GM12873 (cell line): Measurements from ENCODE around the gene IGF2.

Source experiments
- CTCF ChIP-seq: IDR thresholded peaks from 2 replicates; pipeline ENCODE4 v1.5.1; 2012; ENCODE audit warnings: low read depth, mild to moderate bottlenecking, moderate library complexity, low read length, control low read depth; ENCODE audit not compliant: insufficient read depth; ENCODE audit errors: missing control alignments

The IGF2 gene

GRCh38 chr11:2148595-2148994, 9.4 kb upstream of the IGF2 start:
- TF ChIP-seq CTCF, result no peak

- TF ChIP-seq CTCF, result no peak
Observed at GRCh38 chr11:2147391-2147790, 8.2 kb upstream of the IGF2 start.

GRCh38 chr11:2146051-2146450, 6.9 kb upstream of the IGF2 start:
- TF ChIP-seq CTCF, result no peak

GRCh38 chr11:2144544-2145248, 5.5 kb upstream of the IGF2 start:
- no peak for TF ChIP-seq CTCF

- TF ChIP-seq CTCF, result no peak
Observed at GRCh38 chr11:2143799-2144543, 4.8 kb upstream of the IGF2 start.

GRCh38 chr11:2143477-2143798, 4.2 kb upstream of the IGF2 start:
- no peak for TF ChIP-seq CTCF

GRCh38 chr11:2142762-2143202, 3.6 kb upstream of the IGF2 start:
- no peak for TF ChIP-seq CTCF
